ACC112 (cell line): ENCODE results near the gene CPTP.
"Not testable (repeated sequence)": the region's sequence is repeated elsewhere in the genome, so short reads cannot be mapped to it uniquely, and the experiment has no call there.

ENCODE experiments used
- H2AFZ ChIP-seq: fragments of 200-600 bp; sonication (generic); one replicate; pipeline ENCODE4 v1.6.0; 2017; ENCODE audit warnings: antibody characterized with exemption, low read length; ENCODE audit not compliant: unreplicated experiment
- H3K27ac ChIP-seq: fragments of 200-600 bp; sonication (generic); 2 replicates; pipeline ENCODE4 v1.5.1; 2014; ENCODE audit warnings: low read depth, mild to moderate bottlenecking, antibody characterized with exemption, low read length, moderate library complexity
- H3K27me3 ChIP-seq: fragments of 200-600 bp; sonication (generic); 2 replicates; pipeline ENCODE4 v1.6.1; 2014; ENCODE audit warnings: mild to moderate bottlenecking, antibody characterized with exemption, low read length, moderate library complexity, mixed read lengths; ENCODE audit not compliant: insufficient read depth
- H3K36me3 ChIP-seq: fragments of 200-600 bp; sonication (generic); 2 replicates; pipeline ENCODE4 v1.6.1; 2016; ENCODE audit warnings: mild to moderate bottlenecking, antibody characterized with exemption, low read length, moderate library complexity, mixed read lengths; ENCODE audit not compliant: insufficient read depth
- H3K4me1 ChIP-seq: fragments of 200-600 bp; sonication (generic); one replicate; pipeline ENCODE4 v1.6.1; 2016; ENCODE audit warnings: low read length, mixed read lengths; ENCODE audit not compliant: insufficient read depth, unreplicated experiment, control insufficient read depth
- H3K4me3 ChIP-seq: fragments of 200-600 bp; sonication (generic); 2 replicates; pipeline ENCODE4 v1.5.1; 2014; ENCODE audit warnings: mild to moderate bottlenecking, low read depth, low read length
- H3K79me2 ChIP-seq: fragments of 200-600 bp; sonication (generic); one replicate; pipeline ENCODE4 v1.6.0; 2016; ENCODE audit warnings: low read length; ENCODE audit not compliant: control insufficient read depth, unreplicated experiment, insufficient read depth

Gene CPTP

DNA sequence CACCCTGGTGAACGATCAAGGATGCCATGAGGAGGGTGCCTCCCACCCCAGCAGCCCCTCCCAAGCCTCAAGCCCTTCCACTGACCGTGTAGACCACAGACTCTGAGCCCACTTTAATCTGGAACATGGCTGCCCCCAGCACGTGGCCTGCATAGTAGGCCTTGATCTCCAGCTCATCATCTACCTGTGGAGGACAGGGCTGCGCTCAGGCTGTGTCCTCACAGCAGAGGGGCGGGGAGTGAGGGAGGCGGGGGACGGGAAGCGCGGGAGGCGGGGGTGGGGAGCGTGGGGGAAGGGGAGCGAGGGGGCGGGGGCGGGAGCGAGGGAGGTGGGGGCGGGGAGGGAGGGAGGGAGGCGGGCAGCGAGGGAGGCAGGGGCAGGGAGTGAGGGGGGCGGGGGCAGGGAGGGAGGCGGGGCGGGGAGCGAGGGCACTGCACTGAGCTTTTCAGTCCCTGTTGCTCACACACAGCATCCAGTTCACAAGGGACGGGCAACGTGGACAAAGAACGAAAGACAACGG is 9.1 kb upstream of the CPTP start:
- no peak overlapping the region for H3K27ac ChIP-seq
- peaks cover 23% of the 10 kb centered on the region for H3K79me2 ChIP-seq
- peaks cover 14% of the 10 kb centered on the region; the same call in 1 of the 2 replicates for H3K36me3 ChIP-seq
- peaks cover 9% of the 10 kb centered on the region for H3K4me1 ChIP-seq
- no peak overlapping the region for H2AFZ ChIP-seq
- H3K27me3 ChIP-seq = no peaks in the 10 kb centered on the region
- H3K4me3 ChIP-seq = no peak overlapping the region

- peaks cover 16% of the 10 kb centered on the region for H3K4me1 ChIP-seq
- H3K27ac ChIP-seq, H3K4me3 ChIP-seq, H3K27me3 ChIP-seq, H2AFZ ChIP-seq: not testable (repeated sequence)
- peaks cover 14% of the 10 kb centered on the region; the same call in 1 of the 2 replicates for H3K36me3 ChIP-seq
- peaks cover 30% of the 10 kb centered on the region for H3K79me2 ChIP-seq
Observed at GRCh38 chr1:1316199-1316598, 8.4 kb upstream of the CPTP start.

- H3K27me3 ChIP-seq = no peaks in the 10 kb centered on the region
- H3K36me3 ChIP-seq = peaks cover 10% of the 10 kb centered on the region; the same call in 1 of the 2 replicates
- H3K79me2 ChIP-seq = peaks cover 41% of the 10 kb centered on the region
- H3K4me3 ChIP-seq = no peak overlapping the region
- no peak overlapping the region for H2AFZ ChIP-seq
- H3K4me1 ChIP-seq = peaks cover 25% of the 10 kb centered on the region
- peak overlapping the region; percentile 82 for H3K27ac ChIP-seq
Observed at GRCh38 chr1:1317420-1317819, 7.2 kb upstream of the CPTP start.

- peaks cover 9% of the 10 kb centered on the region; the same call in 1 of the 2 replicates for H3K36me3 ChIP-seq
- H3K27me3 ChIP-seq = no peaks in the 10 kb centered on the region
- no peak overlapping the region for H2AFZ ChIP-seq
- peak overlapping the region; percentile 82 for H3K27ac ChIP-seq
- H3K79me2 ChIP-seq = peaks cover 47% of the 10 kb centered on the region
- no peak overlapping the region for H3K4me3 ChIP-seq
- H3K4me1 ChIP-seq = peaks cover 30% of the 10 kb centered on the region
Observed at GRCh38 chr1:1318131-1318652, 6.4 kb upstream of the CPTP start.

- H3K4me1 ChIP-seq = peaks cover 34% of the 10 kb centered on the region
- 0 out of 2 replicates have a peak, but pooled peaks cover 4% of the 10 kb centered on the region for H3K36me3 ChIP-seq
Observed at GRCh38 chr1:1318777-1319645, 5.6 kb upstream of the CPTP start.

GRCh38 chr1:1319646-1319941 is 5.0 kb upstream of the CPTP start:
- Histone ChIP-seq H3K79me2 (peaks cover 52% of the 10 kb centered on the region), H3K36me3 (0 out of 2 replicates have a peak, but pooled peaks cover 4% of the 10 kb centered on the region)

More at GRCh38 chr1:1318777-1319645, 5.6 kb upstream of the CPTP start:
- Histone ChIP-seq H3K27me3 (no peaks in the 10 kb centered on the region), H3K4me3 (no peak overlapping the region), H3K27ac (peak overlapping the region; percentile 82), H3K79me2 (peaks cover 50% of the 10 kb centered on the region), H2AFZ (no peak overlapping the region)

GRCh38 chr1:1320666-1321448 is 3.7 kb upstream of the CPTP start:
- Histone ChIP-seq H3K27ac (no peak overlapping the region; the same call in 1 of the 2 replicates), H2AFZ (no peak overlapping the region), H3K4me3 (no peak overlapping the region), H3K4me1 (peaks cover 38% of the 10 kb centered on the region), H3K27me3 (no peaks in the 10 kb centered on the region), H3K36me3 (no peaks in the 10 kb centered on the region), H3K79me2 (peaks cover 60% of the 10 kb centered on the region)

More at GRCh38 chr1:1319646-1319941, 5.0 kb upstream of the CPTP start:
- Histone ChIP-seq H2AFZ (no peak overlapping the region), H3K4me1 (peaks cover 34% of the 10 kb centered on the region), H3K27me3 (no peaks in the 10 kb centered on the region), H3K4me3 (no peak overlapping the region), H3K27ac (no peak overlapping the region)

DNA sequence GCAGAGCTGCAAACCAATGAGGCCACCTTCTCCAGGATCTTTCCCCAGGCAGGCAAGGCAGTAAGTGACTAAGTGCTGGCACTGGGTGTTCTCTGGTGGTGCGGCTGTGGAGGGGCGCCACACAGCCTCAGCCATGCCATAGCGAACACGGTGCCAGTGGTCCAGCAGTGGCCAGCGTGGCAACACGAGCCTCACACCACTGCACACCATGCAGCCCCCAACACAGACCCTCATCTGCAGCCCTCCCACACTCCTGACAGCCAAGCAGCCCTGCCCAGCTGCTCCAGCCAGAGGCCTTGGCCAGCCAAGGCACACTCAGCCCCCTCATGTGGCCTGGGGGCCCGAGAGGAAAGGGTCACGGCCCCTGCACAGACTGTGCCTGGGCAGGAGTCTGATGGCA is 3.1 kb upstream of the CPTP start:
- Histone ChIP-seq H3K79me2 (peaks cover 63% of the 10 kb centered on the region), H3K27ac (no peak overlapping the region; the same call in 1 of the 2 replicates), H3K4me1 (peaks cover 41% of the 10 kb centered on the region), H3K4me3 (no peak overlapping the region; the same call in 1 of the 2 replicates), H2AFZ (no peak overlapping the region), H3K36me3 (no peaks in the 10 kb centered on the region), H3K27me3 (no peaks in the 10 kb centered on the region)

- H3K4me3 ChIP-seq = no peak overlapping the region
- H3K27ac ChIP-seq = no peak overlapping the region
- peaks cover 63% of the 10 kb centered on the region for H3K79me2 ChIP-seq
- no peaks in the 10 kb centered on the region for H3K36me3 ChIP-seq
- no peaks in the 10 kb centered on the region for H3K27me3 ChIP-seq
- peaks cover 41% of the 10 kb centered on the region for H3K4me1 ChIP-seq
- no peak overlapping the region for H2AFZ ChIP-seq
Observed at GRCh38 chr1:1322418-1322817, 2.2 kb upstream of the CPTP start.

DNA sequence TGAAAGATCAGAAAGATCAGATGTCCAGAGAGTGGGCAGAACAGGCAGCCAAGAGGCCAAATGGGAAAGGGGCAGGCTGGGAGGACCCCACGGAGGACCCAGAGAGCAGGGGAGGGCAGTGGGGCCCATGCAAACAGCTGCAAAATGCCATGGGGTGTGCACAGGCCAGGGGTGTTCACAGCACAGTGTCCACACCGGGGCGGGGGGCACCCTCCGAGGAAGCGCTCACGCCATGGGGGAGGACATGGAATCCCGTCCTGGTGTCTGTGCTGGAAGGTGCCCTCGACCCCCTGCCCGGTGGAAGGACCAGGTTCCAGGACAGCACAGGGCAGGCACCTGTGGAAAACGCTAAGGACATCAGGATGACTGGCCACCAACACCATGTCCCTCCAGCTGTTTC is 1.6 kb upstream of the CPTP start:
- H2AFZ ChIP-seq = no peak overlapping the region
- H3K79me2 ChIP-seq = peaks cover 63% of the 10 kb centered on the region
- H3K27me3 ChIP-seq = no peaks in the 10 kb centered on the region
- H3K27ac ChIP-seq = no peak overlapping the region
- peaks cover 39% of the 10 kb centered on the region for H3K4me1 ChIP-seq
- no peaks in the 10 kb centered on the region for H3K36me3 ChIP-seq
- H3K4me3 ChIP-seq = peak overlapping the region; percentile 68
